Mesodermal cell (in vitro differentiated cells): ENCODE data around the gene ECT2L.

Experiments used
- H3K27ac ChIP-seq: 2 replicates; pipeline ENCODE4 v1.7.0; 2013; ENCODE audit warnings: mild to moderate bottlenecking, low read depth, low read length, moderate library complexity; ENCODE audit not compliant: severe bottlenecking
- H3K36me3 ChIP-seq: 2 replicates; pipeline ENCODE4 v1.7.1; 2013; ENCODE audit warnings: mild to moderate bottlenecking, low read length, moderate library complexity; ENCODE audit not compliant: control insufficient read depth, insufficient read depth
- H3K4me1 ChIP-seq: one replicate; pipeline ENCODE4 v1.7.1; 2013; ENCODE audit warnings: mild to moderate bottlenecking, low read length; ENCODE audit not compliant: insufficient read depth, control insufficient read depth, poor library complexity, severe bottlenecking
- H3K4me3 ChIP-seq: 2 replicates; pipeline ENCODE4 v1.7.0; 2013; ENCODE audit warnings: low read length, control low read depth, mild to moderate bottlenecking; ENCODE audit not compliant: insufficient read depth, poor library complexity, severe bottlenecking; ENCODE audit errors: extremely low read depth
- H3K9me3 ChIP-seq: 2 replicates; pipeline ENCODE4 v1.7.1; 2013; ENCODE audit warnings: mild to moderate bottlenecking, low read length, moderate library complexity; ENCODE audit not compliant: control insufficient read depth
- WGBS, 2 experiments: methylation state at CpG; one replicate each; pipeline ENCODE4 v1.1.5; 2013; ENCODE audit warnings: missing lambda C conversion rate in 2 of 2; ENCODE audit not compliant: insufficient coverage in 2 of 2; 5-methylcytosine and 5-hydroxymethylcytosine counted together

ECT2L gene

GRCh38 chr6:138896104-138896756, 100.3 kb downstream of the ECT2L start:
- 89 to 96% methylated on average over 4 of the region's 8 CpGs for WGBS, 2 experiments
- Histone ChIP-seq H3K27ac (no peak overlapping the region), H3K4me1 (peaks cover 4% of the 10 kb centered on the region), H3K4me3 (no peak overlapping the region), H3K36me3 (peaks cover 18% of the 10 kb centered on the region), H3K9me3 (no peaks in the 10 kb centered on the region)

- Histone ChIP-seq H3K4me3 (no peak overlapping the region), H3K27ac (no peak overlapping the region), H3K4me1 (peaks cover under 1% of the 10 kb centered on the region), H3K36me3 (peaks cover 18% of the 10 kb centered on the region), H3K9me3 (no peaks in the 10 kb centered on the region)
Observed at GRCh38 chr6:138897031-138897430, 101.1 kb downstream of the ECT2L start.

- Histone ChIP-seq H3K36me3 (peaks cover 57% of the 10 kb centered on the region), H3K4me3 (no peak overlapping the region), H3K27ac (no peak overlapping the region), H3K4me1 (no peaks in the 10 kb centered on the region), H3K9me3 (no peaks in the 10 kb centered on the region)
- 94 to 100% methylated on average over 4 of the region's 7 CpGs for WGBS, 2 experiments
Observed at GRCh38 chr6:138907167-138907566, 111.3 kb downstream of the ECT2L start.

- WGBS, 2 experiments, result 80% methylated on average over 1 of the region's 4 CpGs; no CpG with 5 or more reads in 1 of the 2 experiments
- H3K4me1 ChIP-seq, result no peaks in the 10 kb centered on the region
- H3K27ac ChIP-seq, result no peak overlapping the region
- no peaks in the 10 kb centered on the region for H3K9me3 ChIP-seq
- peaks cover 76% of the 10 kb centered on the region for H3K36me3 ChIP-seq
- H3K4me3 ChIP-seq, result no peak overlapping the region
Observed at GRCh38 chr6:138909511-138909910, 113.6 kb downstream of the ECT2L start.

GRCh38 chr6:138909975-138910374, 114.1 kb downstream of the ECT2L start:
- H3K27ac ChIP-seq, result no peak overlapping the region
- H3K4me3 ChIP-seq, result no peak overlapping the region
- no peaks in the 10 kb centered on the region for H3K4me1 ChIP-seq
- no peaks in the 10 kb centered on the region for H3K9me3 ChIP-seq
- 92 to 100% methylated on average over 1 of the region's 1 CpG for WGBS, 2 experiments
- H3K36me3 ChIP-seq, result peaks cover 76% of the 10 kb centered on the region

- Histone ChIP-seq H3K9me3 (no peaks in the 10 kb centered on the region), H3K4me3 (no peak overlapping the region), H3K36me3 (peaks cover 75% of the 10 kb centered on the region), H3K4me1 (no peaks in the 10 kb centered on the region), H3K27ac (no peak overlapping the region)
- no CpG with 5 or more reads among the region's 3 CpGs for WGBS, 2 experiments
Observed at GRCh38 chr6:138912308-138912707, 116.4 kb downstream of the ECT2L start.

- whole genome bisulfite sequencing, 2 experiments, result 94 to 100% methylated on average over 1 of the region's 1 CpG
- H3K4me3 ChIP-seq, result no peak overlapping the region
- no peaks in the 10 kb centered on the region for H3K4me1 ChIP-seq
- H3K36me3 ChIP-seq, result peaks cover 69% of the 10 kb centered on the region
- H3K9me3 ChIP-seq, result no peaks in the 10 kb centered on the region
- H3K27ac ChIP-seq, result no peak overlapping the region
Observed at GRCh38 chr6:138914701-138915100, 118.8 kb downstream of the ECT2L start.

GRCh38 chr6:138920906-138921305, 125.0 kb downstream of the ECT2L start:
- WGBS, 2 experiments, result no CpG with 5 or more reads among the region's 3 CpGs
- Histone ChIP-seq H3K27ac (no peak overlapping the region), H3K4me1 (no peaks in the 10 kb centered on the region), H3K36me3 (peaks cover 21% of the 10 kb centered on the region), H3K9me3 (no peaks in the 10 kb centered on the region), H3K4me3 (no peak overlapping the region)

- H3K9me3 ChIP-seq, result no peaks in the 10 kb centered on the region
- no peaks in the 10 kb centered on the region for H3K4me1 ChIP-seq
- H3K27ac ChIP-seq, result no peak overlapping the region
- H3K4me3 ChIP-seq, result no peak overlapping the region
- peaks cover 13% of the 10 kb centered on the region for H3K36me3 ChIP-seq
Observed at GRCh38 chr6:138923561-138923960, 127.7 kb downstream of the ECT2L start.

- no peak overlapping the region for H3K27ac ChIP-seq
- H3K36me3 ChIP-seq, result peaks cover 13% of the 10 kb centered on the region
- no peaks in the 10 kb centered on the region for H3K4me1 ChIP-seq
- no peaks in the 10 kb centered on the region for H3K9me3 ChIP-seq
- no peak overlapping the region for H3K4me3 ChIP-seq
- 100% methylated on average over 1 of the region's 2 CpGs; no CpG with 5 or more reads in 1 of the 2 experiments for WGBS, 2 experiments
Observed at GRCh38 chr6:138925806-138926205, 129.9 kb downstream of the ECT2L start.

- H3K4me3 ChIP-seq, result no peak overlapping the region
- no peaks in the 10 kb centered on the region for H3K4me1 ChIP-seq
- no CpG with 5 or more reads among the region's 3 CpGs for WGBS, 2 experiments
- H3K27ac ChIP-seq, result no peak overlapping the region
- no peaks in the 10 kb centered on the region for H3K9me3 ChIP-seq
- H3K36me3 ChIP-seq, result peaks cover 13% of the 10 kb centered on the region
Observed at GRCh38 chr6:138926579-138926978, 130.7 kb downstream of the ECT2L start.
